Left lung (tissue), 10 donors: ENCODE data around the gene MIF4GD. TPM values are rescaled to one million over a fixed set of nuclear protein-coding genes. Genes with fewer than 3 reads are reported as not detected.

ENCODE experiments used
- ATAC-seq: fragments of 200-7000 bp; cut with Tn5 transposase; one replicate; pipeline ENCODE4 v1.9.1; 2020; ENCODE audit warnings: moderate library complexity
- DNase-seq, 4 donors: peaks; one replicate each; pipeline ENCODE4 v3.0.0-alpha.2; 2013 to 2020
- H3K27ac ChIP-seq, 2 donors: fragments of 200-600 bp; sonication (generic) in 1 of 2; one replicate each; pipeline versions ENCODE4 v1.5.0 to v1.8.0; 2020 to 2021
- H3K27me3 ChIP-seq, 2 donors: fragments of 200-600 bp; sonication (generic) in 1 of 2; one replicate each; pipeline versions ENCODE4 v1.5.0 to v1.8.0; 2020 to 2021
- H3K36me3 ChIP-seq, 2 donors: fragments of 200-600 bp; sonication (generic) in 1 of 2; one replicate each; pipeline versions ENCODE4 v1.5.0 to v1.8.0; 2020 to 2021
- H3K4me1 ChIP-seq, 2 donors: fragments of 200-600 bp; one replicate each; pipeline ENCODE4 v1.8.0; 2021
- H3K4me3 ChIP-seq, 2 donors: fragments of 200-600 bp; sonication (generic) in 1 of 2; one replicate each; pipeline versions ENCODE4 v1.5.0 to v1.8.0; 2020 to 2021; ENCODE audit warnings: mild to moderate bottlenecking in 1 of 2
- H3K9me3 ChIP-seq, 2 donors: fragments of 200-600 bp; sonication (generic) in 1 of 2; one replicate each; pipeline versions ENCODE4 v1.5.0 to v1.8.0; 2020 to 2021
- intact Hi-C, 2 donors: fragments of 100-400 bp; cut with DNase I; formaldehyde crosslinking; loops; one replicate each; pipeline versions ENCODE4 v1.11.2 to v1.14.2; 2022
- polyA plus RNA-seq, 6 donors: library from polyadenylated mRNA; unstranded; fragments of 120-200 nt; gene quantifications; one replicate each; pipeline ENCODE4 v1.2.1, GENCODE V29; 2013; ENCODE audit not compliant: insufficient read length in 6 of 6
- total RNA-seq, 2 donors: library from RNA; stranded (reverse); fragmentation: NEBNext Ultra II Directional; extraction: Animal tissue kit (Norgen Biotek cat#: 25700); gene quantifications; one replicate each; pipeline ENCODE4 v1.2.1, GENCODE V29; 2021
- TF ChIP-seq, protein P1 (sequence below), 2 donors: fragments of 200-600 bp; sonication (generic) in 1 of 2; IDR thresholded peaks; one replicate each; pipeline versions ENCODE4 v1.5.0 to v1.8.0; 2021; ENCODE audit warnings: antibody characterized with exemption in 2 of 2
- donor health status: DM: no; HTN: yes; CAD: no.
- donor health status: DM: no; HTN: no; CAD: no.

The MIF4GD gene
- total and polyA plus RNA-seq, 8 donors = 12.7 to 25.4 (median 14.9) TPM

DNA sequence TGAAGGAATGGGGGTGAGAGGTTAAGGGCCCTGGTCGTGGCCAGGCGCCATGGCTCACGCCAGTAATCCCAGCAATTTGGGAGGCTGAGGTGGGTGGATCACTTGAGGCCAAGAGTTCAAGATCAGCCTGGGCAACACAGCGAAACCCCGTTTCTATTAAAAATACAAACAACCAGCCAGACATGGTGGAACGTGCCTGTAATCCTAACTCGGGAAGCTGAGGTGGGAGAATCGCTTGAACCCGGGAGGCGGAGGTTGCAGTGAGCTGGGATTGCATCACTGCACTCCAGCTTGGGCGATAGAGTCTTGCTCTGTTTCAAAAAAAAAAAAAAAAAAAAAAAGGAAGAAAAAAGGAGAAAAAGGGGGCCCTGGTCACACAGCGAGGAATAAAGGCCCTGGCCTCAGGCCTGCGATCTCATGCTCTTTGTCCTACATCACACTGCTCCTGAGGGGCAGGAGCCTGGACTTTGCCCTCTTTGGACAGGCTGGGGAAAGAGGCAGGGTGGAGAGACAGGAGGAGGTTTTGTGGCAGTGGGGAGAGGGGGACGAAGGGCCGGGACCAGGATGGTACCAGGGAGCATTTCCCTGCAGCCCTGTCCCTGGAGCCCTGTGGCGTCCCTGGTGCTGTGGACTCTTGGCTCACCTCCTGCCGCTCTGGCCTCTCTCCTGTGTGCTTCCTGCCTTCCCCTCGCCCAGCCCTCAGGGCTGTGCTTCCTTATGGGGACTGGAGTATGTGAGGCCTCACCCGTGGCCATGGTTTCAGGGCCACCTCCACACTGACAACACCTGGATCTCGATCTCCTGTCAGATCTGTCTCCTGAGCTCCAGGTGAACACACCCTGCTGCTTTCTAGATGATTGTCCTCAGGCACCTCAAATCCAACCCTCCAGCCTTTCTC lies 38.0 kb upstream of the MIF4GD start:
- Histone ChIP-seq H3K4me3 (no peak overlapping the region), H3K27me3 (no peaks in the 10 kb centered on the region), H3K4me1 (peaks cover 0 to 75% of the 10 kb centered on the region in 2 donors), H3K9me3 (no peaks in the 10 kb centered on the region), H3K36me3 (no peaks in the 10 kb centered on the region), H3K27ac (peak overlapping the region; percentile 48 to 87)
- intact Hi-C loops = no loop called here
- TF ChIP-seq, protein P1, sequence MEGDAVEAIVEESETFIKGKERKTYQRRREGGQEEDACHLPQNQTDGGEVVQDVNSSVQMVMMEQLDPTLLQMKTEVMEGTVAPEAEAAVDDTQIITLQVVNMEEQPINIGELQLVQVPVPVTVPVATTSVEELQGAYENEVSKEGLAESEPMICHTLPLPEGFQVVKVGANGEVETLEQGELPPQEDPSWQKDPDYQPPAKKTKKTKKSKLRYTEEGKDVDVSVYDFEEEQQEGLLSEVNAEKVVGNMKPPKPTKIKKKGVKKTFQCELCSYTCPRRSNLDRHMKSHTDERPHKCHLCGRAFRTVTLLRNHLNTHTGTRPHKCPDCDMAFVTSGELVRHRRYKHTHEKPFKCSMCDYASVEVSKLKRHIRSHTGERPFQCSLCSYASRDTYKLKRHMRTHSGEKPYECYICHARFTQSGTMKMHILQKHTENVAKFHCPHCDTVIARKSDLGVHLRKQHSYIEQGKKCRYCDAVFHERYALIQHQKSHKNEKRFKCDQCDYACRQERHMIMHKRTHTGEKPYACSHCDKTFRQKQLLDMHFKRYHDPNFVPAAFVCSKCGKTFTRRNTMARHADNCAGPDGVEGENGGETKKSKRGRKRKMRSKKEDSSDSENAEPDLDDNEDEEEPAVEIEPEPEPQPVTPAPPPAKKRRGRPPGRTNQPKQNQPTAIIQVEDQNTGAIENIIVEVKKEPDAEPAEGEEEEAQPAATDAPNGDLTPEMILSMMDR (IDR thresholded peaks at IDR 0.05) = no peak
- ATAC-seq (peak; percentile 61), DNase-seq (peak in 2 of 4 donors; percentile 54 to 83)

GRCh38 chr17:75307957-75308731 lies 37.1 kb upstream of the MIF4GD start:
- intact Hi-C loops = no loop called here
- no peak for ATAC-seq
- H3K27me3 ChIP-seq = no peaks in the 10 kb centered on the region

DNA sequence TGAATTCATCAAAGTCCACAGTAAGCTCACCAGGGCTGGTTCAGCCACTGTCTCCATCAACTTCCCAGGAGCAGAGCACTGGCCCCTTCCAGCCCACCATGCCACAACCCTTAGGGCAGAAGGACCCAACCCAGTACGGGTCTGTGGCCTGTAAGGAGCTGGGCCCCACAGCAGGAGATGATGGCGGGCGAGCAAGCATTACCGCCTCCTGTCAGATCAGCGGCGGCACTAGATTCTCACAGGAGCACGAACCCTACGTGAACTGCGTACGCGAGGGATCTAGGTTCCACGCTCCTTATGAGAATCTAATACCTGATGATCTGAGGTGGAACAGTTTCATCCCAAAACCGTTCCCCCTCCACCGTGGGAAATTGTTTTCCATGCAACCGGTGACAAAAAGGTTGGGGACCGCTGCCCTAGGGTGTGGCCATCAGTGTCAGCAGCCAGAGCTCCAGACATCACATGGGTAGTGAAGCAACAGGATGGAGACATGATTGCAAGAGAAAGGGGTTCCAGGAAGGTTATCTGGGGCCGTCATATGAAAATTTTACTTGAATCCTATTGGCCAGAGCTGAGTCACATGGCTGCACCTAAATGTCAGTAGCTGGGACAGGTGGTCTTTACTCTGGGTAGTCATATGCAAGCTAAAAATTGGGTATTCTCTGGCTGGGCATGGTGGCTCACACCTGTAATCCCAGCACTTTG lies 30.6 kb upstream of the MIF4GD start:
- intact Hi-C loops = no loop called here
- H3K27ac ChIP-seq = peak overlapping the region in 1 of 2 donors; percentile 64

More at GRCh38 chr17:75307957-75308731, 37.1 kb upstream of the MIF4GD start:
- H3K36me3 ChIP-seq = no peaks in the 10 kb centered on the region
- H3K9me3 ChIP-seq = no peaks in the 10 kb centered on the region
- peak overlapping the region; percentile 44 to 87 for H3K27ac ChIP-seq
- TF ChIP-seq, protein P1 (IDR thresholded peaks at IDR 0.05) = no peak
- no peak overlapping the region for H3K4me3 ChIP-seq
- peaks cover 0 to 66% of the 10 kb centered on the region in 2 donors for H3K4me1 ChIP-seq
- no peak for DNase-seq

DNA sequence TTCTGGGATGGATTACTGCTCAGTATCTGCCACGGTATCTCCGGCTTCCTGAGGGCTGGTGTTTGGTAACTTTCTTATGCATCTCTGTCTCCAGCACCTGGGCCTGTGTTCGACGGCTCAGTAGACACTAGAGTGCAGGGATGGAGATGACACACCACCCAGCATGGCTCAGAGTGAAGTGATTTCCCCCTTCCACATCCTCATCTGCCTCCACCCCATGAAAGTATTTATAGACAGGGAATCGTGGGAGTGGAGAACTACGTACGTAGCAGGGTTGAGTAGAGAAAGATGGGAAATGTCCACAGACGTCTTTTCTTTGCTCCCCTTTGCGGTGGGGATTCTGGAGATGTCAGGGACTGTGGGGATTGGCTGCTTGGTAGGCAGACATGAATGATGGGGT lies 30.0 kb upstream of the MIF4GD start:
- DNase-seq = no peak
- ATAC-seq = peak; percentile 58
- no peaks in the 10 kb centered on the region for H3K36me3 ChIP-seq
- intact Hi-C loops = no loop called here
- no peak overlapping the region for H3K4me3 ChIP-seq
- no peaks in the 10 kb centered on the region for H3K27me3 ChIP-seq
- peaks cover 0 to 53% of the 10 kb centered on the region in 2 donors for H3K4me1 ChIP-seq
- H3K9me3 ChIP-seq = no peaks in the 10 kb centered on the region
- H3K27ac ChIP-seq = peak overlapping the region in 1 of 2 donors; percentile 64
- TF ChIP-seq, protein P1 (IDR thresholded peaks at IDR 0.05) = no peak

More for the DNA sequence above, 30.6 kb upstream of the MIF4GD start:
- peaks cover 0 to 53% of the 10 kb centered on the region in 2 donors for H3K4me1 ChIP-seq
- DNase-seq (no peak), ATAC-seq (peak; percentile 50)
- H3K4me3 ChIP-seq = no peak overlapping the region
- H3K9me3 ChIP-seq = no peaks in the 10 kb centered on the region
- no peaks in the 10 kb centered on the region for H3K27me3 ChIP-seq
- TF ChIP-seq, protein P1 (IDR thresholded peaks at IDR 0.05) = no peak
- H3K36me3 ChIP-seq = no peaks in the 10 kb centered on the region
